ENCODE measurements around the gene KLHL40.
A peak's percentile ranks its signal among the peaks of the same experiment; 100 is the strongest.

The KLHL40 gene

GRCh38 chr3:42707620-42708355 is 22.5 kb downstream of the KLHL40 start:
- TF ChIP-seq JUND (IDR thresholded peaks at IDR 0.05; ENCODE audit: low read depth), result no peak
- in situ Hi-C loops (cut with HindIII; ENCODE audit: low pct_unique_long_range_greater_than_20kb, low sequenced_read_pairs), result no loop called here
- no peak for DNase-seq (ENCODE audit: low read depth in 1 of 2, low spot score in 1 of 2)

GRCh38 chr3:42708611-42709151 is 23.3 kb downstream of the KLHL40 start:
- TF ChIP-seq JUND (IDR thresholded peaks at IDR 0.05; ENCODE audit: low read depth), result no peak
- DNase-seq (ENCODE audit: low read depth in 1 of 2, low spot score in 1 of 2), result no peak
- in situ Hi-C loops (cut with HindIII; ENCODE audit: low pct_unique_long_range_greater_than_20kb, low sequenced_read_pairs), result no loop called here

GRCh38 chr3:42709621-42710020 is 24.3 kb downstream of the KLHL40 start:
- DNase-seq (ENCODE audit: low read depth in 1 of 2, low spot score in 1 of 2), result no peak
- TF ChIP-seq JUND (IDR thresholded peaks at IDR 0.05; ENCODE audit: low read depth), result no peak
- in situ Hi-C loops (cut with HindIII; ENCODE audit: low pct_unique_long_range_greater_than_20kb, low sequenced_read_pairs), result no loop called here

GRCh38 chr3:42710323-42711021 is 25.1 kb downstream of the KLHL40 start:
- in situ Hi-C loops (cut with HindIII; ENCODE audit: low pct_unique_long_range_greater_than_20kb, low sequenced_read_pairs), result no loop called here
- no peak for TF ChIP-seq JUND (IDR thresholded peaks at IDR 0.05; ENCODE audit: low read depth)
- no peak for DNase-seq (ENCODE audit: low read depth in 1 of 2, low spot score in 1 of 2)

GRCh38 chr3:42711491-42712343 is 26.4 kb downstream of the KLHL40 start:
- in situ Hi-C loops (cut with HindIII; ENCODE audit: low pct_unique_long_range_greater_than_20kb, low sequenced_read_pairs), result no loop called here
- TF ChIP-seq JUND (IDR thresholded peaks at IDR 0.05; ENCODE audit: low read depth), result no peak
- peak in 1 of 2 experiments; percentile 20 for DNase-seq (ENCODE audit: low read depth in 1 of 2, low spot score in 1 of 2)

- no peak for DNase-seq (ENCODE audit: low read depth in 1 of 2, low spot score in 1 of 2)
- in situ Hi-C loops (cut with HindIII; ENCODE audit: low pct_unique_long_range_greater_than_20kb, low sequenced_read_pairs), result no loop called here
- no peak for TF ChIP-seq JUND (IDR thresholded peaks at IDR 0.05; ENCODE audit: low read depth)
Observed at GRCh38 chr3:42712344-42712648, 27.0 kb downstream of the KLHL40 start.

- no peak for TF ChIP-seq JUND (IDR thresholded peaks at IDR 0.05; ENCODE audit: low read depth)
- no peak for DNase-seq (ENCODE audit: low read depth in 1 of 2, low spot score in 1 of 2)
- in situ Hi-C loops (cut with HindIII; ENCODE audit: low pct_unique_long_range_greater_than_20kb, low sequenced_read_pairs), result no loop called here
Observed at GRCh38 chr3:42712688-42713372, 27.5 kb downstream of the KLHL40 start.

- DNase-seq (ENCODE audit: low read depth in 1 of 2, low spot score in 1 of 2), result no peak
- TF ChIP-seq JUND (IDR thresholded peaks at IDR 0.05; ENCODE audit: low read depth), result no peak
- in situ Hi-C loops (cut with HindIII; ENCODE audit: low pct_unique_long_range_greater_than_20kb, low sequenced_read_pairs), result no loop called here
Observed at GRCh38 chr3:42713747-42714146, 28.4 kb downstream of the KLHL40 start.

GRCh38 chr3:42714171-42714852 is 29.0 kb downstream of the KLHL40 start:
- in situ Hi-C loops (cut with HindIII; ENCODE audit: low pct_unique_long_range_greater_than_20kb, low sequenced_read_pairs), result no loop called here
- DNase-seq (ENCODE audit: low read depth in 1 of 2, low spot score in 1 of 2), result no peak
- TF ChIP-seq JUND (IDR thresholded peaks at IDR 0.05; ENCODE audit: low read depth), result no peak

- in situ Hi-C loops (cut with HindIII; ENCODE audit: low pct_unique_long_range_greater_than_20kb, low sequenced_read_pairs), result no loop called here
- TF ChIP-seq JUND (IDR thresholded peaks at IDR 0.05; ENCODE audit: low read depth), result no peak
- no peak for DNase-seq (ENCODE audit: low read depth in 1 of 2, low spot score in 1 of 2)
Observed at GRCh38 chr3:42717306-42717705, 32.0 kb downstream of the KLHL40 start.

GRCh38 chr3:42718338-42718737 is 33.0 kb downstream of the KLHL40 start:
- in situ Hi-C loops (cut with HindIII; ENCODE audit: low pct_unique_long_range_greater_than_20kb, low sequenced_read_pairs), result no loop called here
- TF ChIP-seq JUND (IDR thresholded peaks at IDR 0.05; ENCODE audit: low read depth), result no peak
- DNase-seq (ENCODE audit: low read depth in 1 of 2, low spot score in 1 of 2), result no peak

- in situ Hi-C loops (cut with HindIII; ENCODE audit: low pct_unique_long_range_greater_than_20kb, low sequenced_read_pairs), result no loop called here
Observed at GRCh38 chr3:42719002-42719401, 33.7 kb downstream of the KLHL40 start.

More at GRCh38 chr3:42719002-42719401, 33.7 kb downstream of the KLHL40 start:
- no peak for TF ChIP-seq JUND (IDR thresholded peaks at IDR 0.05; ENCODE audit: low read depth)
- DNase-seq (ENCODE audit: low read depth in 1 of 2, low spot score in 1 of 2), result no peak
